ENCODE measurements around the gene FAM222A. TPM values are rescaled to one million over a fixed set of nuclear protein-coding genes. Genes with fewer than 3 reads are reported as not detected.

The FAM222A gene
- polyA plus RNA-seq, 3 donors, result 0.09 TPM; not detected in 2

GRCh38 chr12:109677279-109677691 is 36.3 kb upstream of the FAM222A start:
- no peak overlapping the region for H2AFZ ChIP-seq (ENCODE audit: insufficient read depth, low read depth, low read length, poor library complexity, severe bottlenecking)
- Mint-ChIP-seq H3K36me3 (no peaks in the 10 kb centered on the region), H3K27ac (no peak overlapping the region), H3K27me3 (ENCODE audit: low read depth in 3 of 3) (peaks cover 8 to 18% (median 9%) of the 10 kb centered on the region in 3 donors), H3K4me1 (peaks cover 7% of the 10 kb centered on the region), H3K9me3 (peaks cover 0 to 5% (median 0%) of the 10 kb centered on the region in 7 donors), H3K4me3 (no peak overlapping the region)
- no peak for TF ChIP-seq CTCF (IDR thresholded peaks at IDR 0.05)
- H3K4me2 ChIP-seq (replicated peaks; ENCODE audit: extremely low read depth, low read length, poor library complexity, severe bottlenecking), result no peak overlapping the region
- no peak overlapping the region for H3K27ac ChIP-seq (ENCODE audit: low read depth in 1 of 2, low read length in 2 of 2)
- intact Hi-C loops (cut with micrococcal nuclease), result no loop called here
- H4K20me1 ChIP-seq (ENCODE audit: insufficient read depth, low read length), result no peaks in the 10 kb centered on the region
- no peak overlapping the region for H3K4me3 ChIP-seq (replicated peaks in 1 of 3; ENCODE audit: low read depth in 2 of 3, low read length in 3 of 3)
- WGBS (ENCODE audit: insufficient coverage), result 61% methylated on average over 7 of the region's 12 CpGs
- no peaks in the 10 kb centered on the region for H3K36me3 ChIP-seq (replicated peaks in 1 of 2; ENCODE audit: control insufficient read depth in 1 of 2, insufficient read depth in 2 of 2, low read length in 2 of 2)
- peaks cover 0 to 3% of the 10 kb centered on the region in 2 donors for H3K9me3 ChIP-seq (replicated peaks in 1 of 2; ENCODE audit: control insufficient read depth in 1 of 2, insufficient read depth in 1 of 2, low read length in 2 of 2)
- peaks cover 2 to 6% of the 10 kb centered on the region in 2 donors for H3K4me1 ChIP-seq (ENCODE audit: control insufficient read depth in 1 of 2, insufficient read depth in 2 of 2, low read length in 2 of 2)
- H3K9ac ChIP-seq (ENCODE audit: insufficient read depth, low read length, poor library complexity, severe bottlenecking), result no peak overlapping the region
- peaks cover 3 to 10% of the 10 kb centered on the region in 2 donors for H3K27me3 ChIP-seq (ENCODE audit: control insufficient read depth in 2 of 2, insufficient read depth in 2 of 2, low read length in 2 of 2)
- DNase-seq, result no peak
- no peaks in the 10 kb centered on the region for H3K79me2 ChIP-seq (ENCODE audit: insufficient read depth, low read length)

- no peak overlapping the region for H3K27ac ChIP-seq (ENCODE audit: low read depth in 1 of 2, low read length in 2 of 2)
- no peak overlapping the region for H3K9ac ChIP-seq (ENCODE audit: insufficient read depth, low read length, poor library complexity, severe bottlenecking)
- H3K4me3 ChIP-seq (replicated peaks in 1 of 3; ENCODE audit: low read depth in 2 of 3, low read length in 3 of 3), result no peak overlapping the region
- no peaks in the 10 kb centered on the region for H3K36me3 Mint-ChIP-seq
- no peaks in the 10 kb centered on the region for H3K79me2 ChIP-seq (ENCODE audit: insufficient read depth, low read length)
- no peak overlapping the region for H3K4me2 ChIP-seq (replicated peaks; ENCODE audit: extremely low read depth, low read length, poor library complexity, severe bottlenecking)
- no peak overlapping the region for H3K27ac Mint-ChIP-seq
- no peak overlapping the region for H2AFZ ChIP-seq (ENCODE audit: insufficient read depth, low read depth, low read length, poor library complexity, severe bottlenecking)
- H3K27me3 Mint-ChIP-seq (ENCODE audit: low read depth in 3 of 3), result peaks cover 8 to 23% (median 14%) of the 10 kb centered on the region in 3 donors
- DNase-seq, result no peak
- peaks cover 0 to 2% (median 0%) of the 10 kb centered on the region in 7 donors for H3K9me3 Mint-ChIP-seq
- no peaks in the 10 kb centered on the region for H3K36me3 ChIP-seq (replicated peaks in 1 of 2; ENCODE audit: control insufficient read depth in 1 of 2, insufficient read depth in 2 of 2, low read length in 2 of 2)
- intact Hi-C loops (cut with micrococcal nuclease), result no loop called here
- TF ChIP-seq CTCF (IDR thresholded peaks at IDR 0.05), result no peak
- 41% methylated on average over 7 of the region's 7 CpGs for WGBS (ENCODE audit: insufficient coverage)
- H3K27me3 ChIP-seq (ENCODE audit: control insufficient read depth in 2 of 2, insufficient read depth in 2 of 2, low read length in 2 of 2), result peaks cover 3 to 10% of the 10 kb centered on the region in 2 donors
- no peaks in the 10 kb centered on the region for H3K9me3 ChIP-seq (replicated peaks in 1 of 2; ENCODE audit: control insufficient read depth in 1 of 2, insufficient read depth in 1 of 2, low read length in 2 of 2)
- H3K4me3 Mint-ChIP-seq, result no peak overlapping the region
- H4K20me1 ChIP-seq (ENCODE audit: insufficient read depth, low read length), result no peaks in the 10 kb centered on the region
- peaks cover 2 to 6% of the 10 kb centered on the region in 2 donors for H3K4me1 ChIP-seq (ENCODE audit: control insufficient read depth in 1 of 2, insufficient read depth in 2 of 2, low read length in 2 of 2)
- H3K4me1 Mint-ChIP-seq, result peaks cover 7% of the 10 kb centered on the region
Measured at GRCh38 chr12:109678719-109679118, 34.9 kb upstream of the FAM222A start.
